OCI-LY3 (cell line): Measurements from ENCODE around the gene HTR7.

Experiments used
- EZH2phosphoT487 ChIP-seq: fragments of 200-600 bp; shearing (Covaris generic); IDR thresholded peaks from 2 replicates; pipeline ENCODE4 v1.6.1; 2018; ENCODE audit warnings: antibody characterized with exemption, mixed run types, low read depth
- TF ChIP-seq, protein P1 (sequence below): fragments of 200-600, 300-600 bp; sonication (generic); IDR thresholded peaks from 2 replicates; pipeline ENCODE4 v1.5.1; 2014; ENCODE audit warnings: antibody characterized with exemption, low read length, low read depth

- TF ChIP-seq, protein P1, sequence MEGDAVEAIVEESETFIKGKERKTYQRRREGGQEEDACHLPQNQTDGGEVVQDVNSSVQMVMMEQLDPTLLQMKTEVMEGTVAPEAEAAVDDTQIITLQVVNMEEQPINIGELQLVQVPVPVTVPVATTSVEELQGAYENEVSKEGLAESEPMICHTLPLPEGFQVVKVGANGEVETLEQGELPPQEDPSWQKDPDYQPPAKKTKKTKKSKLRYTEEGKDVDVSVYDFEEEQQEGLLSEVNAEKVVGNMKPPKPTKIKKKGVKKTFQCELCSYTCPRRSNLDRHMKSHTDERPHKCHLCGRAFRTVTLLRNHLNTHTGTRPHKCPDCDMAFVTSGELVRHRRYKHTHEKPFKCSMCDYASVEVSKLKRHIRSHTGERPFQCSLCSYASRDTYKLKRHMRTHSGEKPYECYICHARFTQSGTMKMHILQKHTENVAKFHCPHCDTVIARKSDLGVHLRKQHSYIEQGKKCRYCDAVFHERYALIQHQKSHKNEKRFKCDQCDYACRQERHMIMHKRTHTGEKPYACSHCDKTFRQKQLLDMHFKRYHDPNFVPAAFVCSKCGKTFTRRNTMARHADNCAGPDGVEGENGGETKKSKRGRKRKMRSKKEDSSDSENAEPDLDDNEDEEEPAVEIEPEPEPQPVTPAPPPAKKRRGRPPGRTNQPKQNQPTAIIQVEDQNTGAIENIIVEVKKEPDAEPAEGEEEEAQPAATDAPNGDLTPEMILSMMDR = no peak
- TF ChIP-seq EZH2phosphoT487 = no peak
These were observed 53.5 kb downstream of the HTR7 start for GRCh38 chr10:90804354-90804753.
